CD4-positive, CD25-positive, alpha-beta regulatory T cell (primary cell): ENCODE results near the gene CARD19. TPM values are rescaled to one million over a fixed set of nuclear protein-coding genes. Genes with fewer than 3 reads are reported as not detected.

ENCODE experiments used
- ATAC-seq, 2 donors: fragments of 150-1000 bp; cut with Tn5 transposase; one replicate each; pipeline ENCODE4 v1.10.0; 2021; ENCODE audit warnings: low read depth in 2 of 2, moderate number of reproducible peaks in 2 of 2, moderate library complexity in 1 of 2
- DNase-seq, 3 donors: peaks; one replicate each; pipeline versions ENCODE4 v3.0.0 to v3.0.0-alpha.2; 2012 to 2022; ENCODE audit warnings: mixed read lengths in 1 of 3
- H3K27ac ChIP-seq: one replicate; pipeline ENCODE4 v1.7.0; 2013; ENCODE audit warnings: mild to moderate bottlenecking, low read length; ENCODE audit not compliant: insufficient read depth, poor library complexity, severe bottlenecking
- H3K27me3 ChIP-seq: one replicate; pipeline ENCODE4 v1.7.0; 2013; ENCODE audit warnings: low read length; ENCODE audit not compliant: control insufficient read depth, insufficient read depth
- H3K36me3 ChIP-seq: one replicate; pipeline ENCODE4 v1.7.0; 2013; ENCODE audit warnings: mild to moderate bottlenecking, low read length, moderate library complexity; ENCODE audit not compliant: control insufficient read depth, insufficient read depth
- H3K4me1 ChIP-seq: 2 replicates; pipeline ENCODE4 v1.7.0; 2013; ENCODE audit warnings: mild to moderate bottlenecking, low read length; ENCODE audit not compliant: insufficient read depth, control insufficient read depth, poor library complexity, severe bottlenecking
- H3K4me3 ChIP-seq: one replicate; pipeline ENCODE4 v1.7.0; 2013; ENCODE audit warnings: low read depth, mild to moderate bottlenecking, low read length, moderate library complexity
- H3K9me3 ChIP-seq, 2 experiments: 1 replicate in 1 of 2; 2 replicates in 1 of 2; pipeline ENCODE4 v1.7.0; 2013; ENCODE audit warnings: low read length in 2 of 2, mild to moderate bottlenecking in 1 of 2, moderate library complexity in 1 of 2; ENCODE audit not compliant: control insufficient read depth in 2 of 2
- H3K27ac Mint-ChIP-seq, 3 donors: one replicate each; pipeline ENCODE4 v1.8.0; 2020 to 2022; ENCODE audit warnings: mild to moderate bottlenecking in 3 of 3, mixed read lengths in 3 of 3, moderate library complexity in 2 of 3
- H3K27me3 Mint-ChIP-seq: one replicate; pipeline ENCODE4 v1.8.0; 2022; ENCODE audit warnings: mild to moderate bottlenecking, mixed read lengths
- H3K36me3 Mint-ChIP-seq: one replicate; pipeline ENCODE4 v1.8.0; 2020; ENCODE audit warnings: mixed read lengths
- H3K4me1 Mint-ChIP-seq, 4 donors: one replicate each; pipeline ENCODE4 v1.8.0; 2020 to 2022; ENCODE audit warnings: mixed read lengths in 4 of 4, mild to moderate bottlenecking in 1 of 4
- H3K4me3 Mint-ChIP-seq, 4 donors: one replicate each; pipeline ENCODE4 v1.8.0; 2020 to 2022; ENCODE audit warnings: mild to moderate bottlenecking in 4 of 4, mixed read lengths in 4 of 4, moderate library complexity in 3 of 4
- H3K9me3 Mint-ChIP-seq, 7 donors: one replicate each; pipeline ENCODE4 v1.8.0; 2020 to 2022; ENCODE audit warnings: mixed read lengths in 7 of 7, mild to moderate bottlenecking in 3 of 7, moderate library complexity in 2 of 7
- polyA plus RNA-seq, 4 donors: library from polyadenylated mRNA; unstranded; fragments of 300-500 nt; fragmentation: Illumina TruSeq; gene quantifications; one replicate each; pipeline ENCODE4 v1.2.3, GENCODE V29; 2021
- total RNA-seq: library from RNA; stranded (reverse); gene quantifications from one replicate; pipeline ENCODE4 v1.2.3, GENCODE V29; 2022

Gene CARD19
- total and polyA plus RNA-seq, 5 donors from 2014 or later, result 60.0 to 89.1 (median 72.6) TPM

DNA sequence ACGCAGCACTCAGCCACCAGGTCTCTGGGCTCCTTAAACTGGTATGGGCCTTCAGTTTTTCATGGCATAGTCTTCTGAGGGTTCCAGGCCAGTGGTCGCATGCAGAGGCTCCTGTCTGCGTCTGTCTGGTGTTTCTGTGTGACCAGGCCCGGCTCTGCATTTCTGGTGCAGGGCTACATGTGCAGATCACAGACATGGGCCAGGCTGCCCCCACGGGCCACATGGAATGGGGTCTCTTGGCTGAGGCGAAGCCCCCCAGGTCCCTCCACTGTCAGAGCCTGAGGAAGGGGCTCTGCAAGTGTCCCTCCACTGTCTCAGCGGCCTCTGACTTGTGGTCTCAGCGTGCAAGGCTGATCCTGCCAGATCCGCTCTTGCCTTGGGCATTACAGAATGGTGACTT is 15.6 kb upstream of the CARD19 start:
- Histone ChIP-seq H3K27ac (no peak overlapping the region), H3K4me1 (peaks cover 20% of the 10 kb centered on the region), H3K27me3 (no peaks in the 10 kb centered on the region), H3K36me3 (peaks cover 72% of the 10 kb centered on the region), H3K4me3 (no peak overlapping the region), H3K9me3 (no peaks in the 10 kb centered on the region)
- Mint-ChIP-seq H3K4me3 (no peak overlapping the region), H3K9me3 (peaks cover 0 to 4% (median 0%) of the 10 kb centered on the region in 7 donors), H3K4me1 (peaks cover 5 to 50% (median 17%) of the 10 kb centered on the region in 4 donors), H3K36me3 (peaks cover 41% of the 10 kb centered on the region), H3K27me3 (no peaks in the 10 kb centered on the region), H3K27ac (peak overlapping the region in 1 of 3 donors; percentile 68)
- DNase-seq (no peak), ATAC-seq (no peak)

DNA sequence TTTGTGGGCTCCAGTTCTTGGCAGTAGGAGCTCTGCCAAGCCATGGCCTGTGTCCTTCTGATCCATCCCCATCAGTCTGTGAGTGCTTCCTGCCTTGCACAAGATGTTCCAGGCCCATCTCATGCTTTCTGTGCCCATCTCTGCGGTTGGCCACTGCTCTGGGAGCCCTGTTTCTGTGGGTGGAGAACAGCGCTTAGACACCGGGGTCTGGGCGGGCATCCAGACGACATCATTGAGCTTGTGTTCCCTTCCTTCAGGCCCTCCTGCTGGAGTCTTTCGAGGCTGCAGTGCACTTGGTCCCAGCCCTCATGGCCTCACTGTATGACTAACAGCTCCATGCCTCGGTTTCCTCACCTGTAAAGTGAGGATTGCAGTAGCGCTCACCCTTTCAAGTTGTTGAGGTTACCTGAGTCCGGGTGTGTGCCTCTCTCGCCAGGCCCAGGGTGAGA is 14.9 kb upstream of the CARD19 start:
- Histone ChIP-seq H3K4me3 (no peak overlapping the region), H3K36me3 (peaks cover 78% of the 10 kb centered on the region), H3K27ac (no peak overlapping the region), H3K27me3 (no peaks in the 10 kb centered on the region), H3K4me1 (peaks cover 20% of the 10 kb centered on the region), H3K9me3 (peaks cover 0 to 5% of the 10 kb centered on the region in 2 experiments)
- ATAC-seq (no peak), DNase-seq (no peak)
- Mint-ChIP-seq H3K36me3 (peaks cover 45% of the 10 kb centered on the region), H3K27ac (peak overlapping the region in 2 of 3 donors; percentile 25 to 68), H3K9me3 (peaks cover 0 to 4% (median 0%) of the 10 kb centered on the region in 7 donors), H3K4me1 (peaks cover 5 to 47% (median 16%) of the 10 kb centered on the region in 4 donors), H3K4me3 (no peak overlapping the region), H3K27me3 (no peaks in the 10 kb centered on the region)

DNA sequence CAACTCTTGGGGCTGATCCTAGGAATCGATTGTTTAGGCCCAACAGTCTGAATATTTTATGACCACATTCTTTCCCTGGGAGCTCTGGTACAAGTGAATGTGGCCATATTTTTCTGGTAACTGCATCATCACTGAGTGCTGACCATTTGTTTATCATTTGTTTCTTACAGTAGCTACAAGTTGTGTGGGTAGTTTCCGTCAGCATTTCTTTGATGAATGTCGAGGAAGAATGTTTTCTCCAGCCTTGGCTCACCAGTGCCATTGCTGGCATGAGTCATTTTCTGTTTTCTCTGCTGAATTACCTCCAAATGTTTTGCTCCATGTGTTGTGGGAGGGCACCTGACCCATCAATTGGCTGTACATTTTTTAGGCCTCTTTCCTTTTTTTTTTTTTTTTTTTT is 14.1 kb upstream of the CARD19 start:
- no peak overlapping the region for H3K4me3 Mint-ChIP-seq
- H3K36me3 Mint-ChIP-seq, result peaks cover 44% of the 10 kb centered on the region
- ATAC-seq, result no peak
- Histone ChIP-seq H3K27me3 (no peaks in the 10 kb centered on the region), H3K27ac (peak overlapping the region; percentile 5), H3K4me3 (no peak overlapping the region), H3K9me3 (peaks cover 0 to 5% of the 10 kb centered on the region in 2 experiments), H3K4me1 (peaks cover 20% of the 10 kb centered on the region), H3K36me3 (peaks cover 80% of the 10 kb centered on the region)
- peaks cover 5 to 42% (median 12%) of the 10 kb centered on the region in 4 donors for H3K4me1 Mint-ChIP-seq
- H3K9me3 Mint-ChIP-seq, result peaks cover 0 to 4% (median 0%) of the 10 kb centered on the region in 7 donors
- no peaks in the 10 kb centered on the region for H3K27me3 Mint-ChIP-seq
- no peak for DNase-seq
- peak overlapping the region; percentile 46 to 69 (median 68) for H3K27ac Mint-ChIP-seq

DNA sequence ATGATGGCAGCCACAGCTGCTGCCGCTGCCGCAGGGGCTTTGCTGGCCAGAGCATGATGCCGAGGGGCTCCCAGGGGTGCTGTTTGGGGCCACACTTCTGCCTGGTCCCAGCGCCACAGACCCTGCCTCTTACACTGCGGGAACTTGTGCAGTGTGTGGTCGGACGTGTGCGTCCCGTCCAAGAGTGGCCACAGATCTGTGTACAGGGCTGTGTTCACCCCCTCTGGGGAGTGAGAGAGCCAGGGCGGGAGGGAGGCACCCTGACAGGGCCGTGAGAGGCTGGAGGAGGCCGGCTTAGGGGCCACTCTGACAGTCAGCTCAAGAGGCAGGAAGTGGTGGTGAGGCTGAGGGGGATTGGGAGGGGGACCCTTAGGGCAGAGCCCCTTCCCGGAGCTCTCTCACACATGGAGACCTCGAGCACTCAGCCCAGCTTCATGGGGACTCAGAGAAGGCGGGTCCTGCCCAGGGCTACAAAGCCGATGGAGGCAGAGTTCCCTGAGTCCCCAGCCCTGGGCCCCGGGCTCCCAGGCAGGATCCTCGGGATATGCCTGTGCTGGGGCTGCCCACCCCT is 13.1 kb upstream of the CARD19 start:
- H3K9me3 ChIP-seq, result peaks cover 0 to 5% of the 10 kb centered on the region in 2 experiments
- no peaks in the 10 kb centered on the region for H3K27me3 ChIP-seq
- no peak overlapping the region for H3K4me3 ChIP-seq
- Mint-ChIP-seq H3K4me1 (peaks cover 5 to 32% (median 10%) of the 10 kb centered on the region in 4 donors), H3K36me3 (peaks cover 40% of the 10 kb centered on the region), H3K4me3 (peak overlapping the region in 1 of 4 donors; percentile 24), H3K9me3 (peaks cover 0 to 4% (median 0%) of the 10 kb centered on the region in 7 donors), H3K27ac (peak overlapping the region; percentile 42 to 99 (median 96)), H3K27me3 (no peaks in the 10 kb centered on the region)
- H3K36me3 ChIP-seq, result peaks cover 79% of the 10 kb centered on the region
- ATAC-seq (peak in 1 of 2 donors; percentile 23), DNase-seq (peak in 1 of 3 donors; percentile 56)
- peaks cover 20% of the 10 kb centered on the region for H3K4me1 ChIP-seq
- peak overlapping the region; percentile 62 for H3K27ac ChIP-seq

DNA sequence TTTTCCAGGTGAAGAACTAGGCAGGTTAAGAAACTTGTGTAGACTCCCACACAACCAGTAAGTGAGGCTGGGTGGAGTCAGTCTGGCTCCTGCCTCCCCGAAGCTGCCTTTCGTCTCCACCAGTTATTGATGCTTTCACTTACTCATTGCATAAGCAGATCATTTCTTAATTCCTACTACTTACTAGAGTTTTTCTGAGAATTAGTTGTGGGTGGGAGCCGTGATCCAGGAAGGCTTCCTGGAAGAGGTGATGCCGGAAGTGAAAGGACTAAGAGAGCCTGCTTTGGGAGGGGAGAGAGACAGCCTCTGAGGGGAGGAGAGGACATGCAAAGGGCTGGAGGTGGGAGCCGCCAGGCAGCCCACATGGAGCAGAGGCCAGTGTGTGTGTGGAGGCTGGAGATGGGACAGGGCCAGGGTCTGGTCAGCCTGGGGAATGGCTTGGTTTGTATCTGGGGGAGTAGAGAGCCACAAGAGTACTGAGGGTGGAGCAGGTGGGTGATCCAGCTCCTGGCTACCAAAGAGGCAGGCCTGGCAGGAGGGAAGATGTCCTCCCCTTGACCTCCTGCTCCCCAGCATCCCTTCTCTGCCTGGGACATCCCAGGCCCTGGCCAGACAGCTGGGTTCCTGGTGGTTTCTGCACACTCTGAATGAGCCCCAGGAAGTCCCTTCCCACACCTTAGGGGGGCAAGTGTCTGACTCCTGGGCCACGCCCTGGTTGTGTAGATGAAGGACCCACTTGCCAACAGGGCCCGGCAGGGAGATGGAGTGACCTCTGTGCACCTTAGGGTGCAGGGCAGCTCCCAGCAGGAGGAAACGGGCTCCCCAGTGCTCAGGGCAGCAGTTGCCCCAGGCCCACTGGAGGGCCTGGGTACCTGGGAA is 12.2 kb upstream of the CARD19 start:
- peaks cover 0 to 4% (median 0%) of the 10 kb centered on the region in 7 donors for H3K9me3 Mint-ChIP-seq
- H3K9me3 ChIP-seq, result peaks cover 0 to 5% of the 10 kb centered on the region in 2 experiments
- peaks cover 75% of the 10 kb centered on the region for H3K36me3 ChIP-seq
- peaks cover 20% of the 10 kb centered on the region for H3K4me1 ChIP-seq
- H3K4me3 Mint-ChIP-seq, result peak overlapping the region; percentile 21 to 71 (median 46)
- no peaks in the 10 kb centered on the region for H3K27me3 Mint-ChIP-seq
- peak; percentile 63 to 82 for ATAC-seq
- no peaks in the 10 kb centered on the region for H3K27me3 ChIP-seq
- H3K36me3 Mint-ChIP-seq, result peaks cover 44% of the 10 kb centered on the region
- peak overlapping the region; percentile 91 to 99 (median 96) for H3K27ac Mint-ChIP-seq
- no peak overlapping the region for H3K4me3 ChIP-seq
- H3K27ac ChIP-seq, result peak overlapping the region; percentile 62
- peak in 1 of 3 donors; percentile 89 for DNase-seq
- H3K4me1 Mint-ChIP-seq, result peaks cover 5 to 31% (median 10%) of the 10 kb centered on the region in 4 donors

DNA sequence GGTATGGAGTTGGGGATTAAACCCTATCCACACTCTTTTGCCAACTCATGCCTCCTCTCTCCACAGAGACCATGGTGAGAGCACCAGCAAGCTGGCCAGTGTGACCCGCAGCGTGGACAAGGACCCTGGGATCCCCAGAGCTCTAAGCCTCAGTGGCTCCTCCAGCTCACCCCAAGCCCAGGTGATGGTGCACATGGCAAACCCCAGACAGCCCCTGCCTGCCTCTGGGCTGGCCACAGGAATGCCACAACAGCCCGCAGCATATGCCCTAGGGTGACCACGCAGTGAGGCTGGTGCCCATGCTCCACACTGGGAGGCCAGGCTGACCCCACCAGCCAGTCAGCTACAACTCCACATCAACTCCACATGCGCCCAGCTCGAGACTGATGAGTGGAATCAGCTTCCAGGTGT is 11.5 kb upstream of the CARD19 start:
- Histone ChIP-seq H3K27ac (peak overlapping the region; percentile 62), H3K4me3 (no peak overlapping the region), H3K36me3 (peaks cover 72% of the 10 kb centered on the region), H3K4me1 (peaks cover 20% of the 10 kb centered on the region), H3K9me3 (peaks cover 0 to 5% of the 10 kb centered on the region in 2 experiments), H3K27me3 (no peaks in the 10 kb centered on the region)
- no peak for ATAC-seq
- Mint-ChIP-seq H3K9me3 (peaks cover 0 to 4% (median 0%) of the 10 kb centered on the region in 7 donors), H3K36me3 (peaks cover 50% of the 10 kb centered on the region), H3K27me3 (no peaks in the 10 kb centered on the region), H3K4me3 (no peak overlapping the region), H3K27ac (peak overlapping the region in 1 of 3 donors; percentile 43), H3K4me1 (peaks cover 5 to 32% (median 11%) of the 10 kb centered on the region in 4 donors)
- no peak for DNase-seq

DNA sequence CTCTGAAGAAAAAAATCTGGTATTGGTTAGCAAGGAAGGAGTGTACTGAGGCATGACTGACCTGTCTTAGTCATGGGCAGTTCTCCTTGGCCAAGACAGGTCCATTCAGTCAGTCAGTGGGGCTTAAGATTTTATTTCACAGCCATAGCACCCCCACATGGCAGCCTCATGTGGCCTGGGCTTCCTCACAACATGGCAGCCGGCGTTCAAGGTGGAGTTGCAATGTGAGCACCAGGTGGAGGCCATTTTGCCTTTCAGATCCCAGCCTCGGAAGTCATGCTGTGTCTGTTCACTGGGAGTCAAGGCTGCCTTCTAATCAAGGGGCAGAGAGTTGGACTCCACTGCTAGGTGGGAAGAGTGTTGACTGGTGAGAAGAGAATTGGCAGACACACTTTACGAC is 10.3 kb upstream of the CARD19 start:
- Histone ChIP-seq H3K27me3 (no peaks in the 10 kb centered on the region), H3K36me3 (peaks cover 60% of the 10 kb centered on the region), H3K27ac (no peak overlapping the region), H3K9me3 (peaks cover 0 to 5% of the 10 kb centered on the region in 2 experiments), H3K4me3 (no peak overlapping the region), H3K4me1 (peaks cover 20% of the 10 kb centered on the region)
- Mint-ChIP-seq H3K4me1 (peaks cover 5 to 39% (median 17%) of the 10 kb centered on the region in 4 donors), H3K27me3 (no peaks in the 10 kb centered on the region), H3K9me3 (peaks cover 0 to 4% (median 0%) of the 10 kb centered on the region in 7 donors), H3K36me3 (peaks cover 43% of the 10 kb centered on the region), H3K27ac (no peak overlapping the region), H3K4me3 (no peak overlapping the region)
- DNase-seq, result no peak
- no peak for ATAC-seq
